WTC11 (cell line): ENCODE results near the gene BASP1. TPM values are rescaled to one million over a fixed set of nuclear protein-coding genes. Genes with fewer than 3 reads are reported as not detected.

Source experiments
- ATAC-seq: fragments of 200-7000 bp; cut with Tn5 transposase; 2 replicates; pipeline ENCODE4 v1.10.0; 2021; ENCODE audit warnings: mild to moderate bottlenecking, moderate library complexity
- CTCF ChIA-PET: fragments of 300-600 bp; sonication (Branson Sonifier 250); formaldehyde crosslinking; loops from one replicate; lab custom pipeline; 2021; ENCODE audit warnings: antibody characterized with exemption; lab: Charles Lee
- POLR2A ChIA-PET: fragments of 350-600 bp; sonication (Branson Sonifier 250); formaldehyde crosslinking; loops from one replicate; lab custom pipeline; 2021; ENCODE audit warnings: antibody characterized with exemption; lab: Charles Lee
- DNase-seq: peaks from one replicate; pipeline ENCODE4 v3.0.0; 2021; ENCODE audit warnings: low spot score
- H3K27ac Mint-ChIP-seq: 2 replicates; pipeline ENCODE4 v1.8.0; 2021; ENCODE audit warnings: mixed read lengths
- H3K27me3 Mint-ChIP-seq: 2 replicates; pipeline ENCODE4 v1.8.0; 2021; ENCODE audit warnings: low read depth, mild to moderate bottlenecking, moderate library complexity, mixed read lengths
- H3K36me3 Mint-ChIP-seq: 2 replicates; pipeline ENCODE4 v1.8.0; 2021; ENCODE audit warnings: mixed read lengths
- H3K4me1 Mint-ChIP-seq: 2 replicates; pipeline ENCODE4 v1.8.0; 2022; ENCODE audit warnings: mixed read lengths
- H3K4me3 Mint-ChIP-seq: 2 replicates; pipeline ENCODE4 v1.8.0; 2021; ENCODE audit warnings: mild to moderate bottlenecking, moderate library complexity, mixed read lengths
- H3K9me3 Mint-ChIP-seq: 2 replicates; pipeline ENCODE4 v1.8.0; 2021; ENCODE audit warnings: mixed read lengths
- NR1H2 ChIP-seq: sonication (generic); formaldehyde crosslinking; IDR thresholded peaks from 2 replicates; pipeline ENCODE4 v1.9.0; 2021; ENCODE audit warnings: mild to moderate bottlenecking, moderate library complexity, missing genetic modification reagents
- NR3C1 ChIP-seq: sonication (generic); formaldehyde crosslinking; conservative IDR thresholded peaks from 2 replicates; pipeline ENCODE4 v1.8.1; 2023; ENCODE audit warnings: low read depth, mild to moderate bottlenecking, missing genetic modification reagents
- SMAD4 ChIP-seq: sonication (generic); formaldehyde crosslinking; IDR thresholded peaks from 2 replicates; pipeline ENCODE4 v1.8.0; 2022; ENCODE audit warnings: mild to moderate bottlenecking, missing genetic modification reagents
- SOX15 ChIP-seq: fragments of 250-450 bp; sonication (Bioruptor Pico); IDR thresholded peaks from 2 replicates; pipeline ENCODE4 v1.9.0; 2021; ENCODE audit warnings: mild to moderate bottlenecking
- SP1 ChIP-seq: sonication (generic); formaldehyde crosslinking; conservative IDR thresholded peaks from 2 replicates; pipeline ENCODE4 v1.8.1; 2022; ENCODE audit warnings: missing genetic modification reagents
- TP53 ChIP-seq: sonication (generic); formaldehyde crosslinking; IDR thresholded peaks from 2 replicates; pipeline ENCODE4 v1.8.1; 2023; ENCODE audit warnings: mild to moderate bottlenecking, missing genetic modification reagents
- ZBTB21 ChIP-seq: sonication (generic); formaldehyde crosslinking; IDR thresholded peaks from 2 replicates; pipeline ENCODE4 v1.8.1; 2023; ENCODE audit warnings: mild to moderate bottlenecking, missing genetic modification reagents, borderline replicate concordance
- total RNA-seq: library from RNA; stranded (reverse); gene quantifications from 3 replicates; pipeline ENCODE4 v1.2.3, GENCODE V29; 2021
- TF ChIP-seq, protein P1 (sequence below): sonication (generic); formaldehyde crosslinking; IDR thresholded peaks from 2 replicates; pipeline ENCODE4 v1.8.0; 2022; ENCODE audit warnings: mild to moderate bottlenecking, missing genetic modification reagents
- TF ChIP-seq, protein P2 (sequence below): fragments of 250-450 bp; sonication (Bioruptor Pico); IDR thresholded peaks from 2 replicates; pipeline ENCODE4 v2.1.2; 2022; ENCODE audit warnings: mild to moderate bottlenecking, moderate library complexity
- TF ChIP-seq, protein P3 (sequence below): fragments of 250-450 bp; sonication (Bioruptor Pico); IDR thresholded peaks from 2 replicates; pipeline ENCODE4 v1.9.0; 2021; ENCODE audit warnings: moderate library complexity, mild to moderate bottlenecking, inconsistent platforms, borderline replicate concordance
- TF ChIP-seq, protein P4 (sequence below): sonication (generic); formaldehyde crosslinking; IDR thresholded peaks from 2 replicates; pipeline ENCODE4 v1.8.1; 2022; ENCODE audit warnings: low read depth, mild to moderate bottlenecking, moderate library complexity, missing genetic modification reagents, borderline replicate concordance
- TF ChIP-seq, protein P5 (sequence below): sonication (generic); formaldehyde crosslinking; IDR thresholded peaks from 2 replicates; pipeline ENCODE4 v1.8.0; 2023; ENCODE audit warnings: missing genetic modification reagents, mild to moderate bottlenecking, borderline replicate concordance
- TF ChIP-seq, protein P6 (sequence below): fragments of 250-450 bp; sonication (Bioruptor Pico); IDR thresholded peaks from 2 replicates; pipeline ENCODE4 v1.8.0; 2021; ENCODE audit warnings: mild to moderate bottlenecking
- TF ChIP-seq, protein P7 (sequence below): fragments of 250-450 bp; sonication (Bioruptor Pico); IDR thresholded peaks from 2 replicates; pipeline ENCODE4 v1.9.0; 2021; ENCODE audit warnings: mild to moderate bottlenecking
- TF ChIP-seq, protein P8 (sequence below): sonication (generic); formaldehyde crosslinking; conservative IDR thresholded peaks from 2 replicates; pipeline ENCODE4 v1.8.1; 2023; ENCODE audit warnings: mild to moderate bottlenecking, low read depth, missing genetic modification reagents, moderate library complexity

The BASP1 gene
- total RNA-seq, 1 experiment from 2014 or later: 108 TPM

DNA sequence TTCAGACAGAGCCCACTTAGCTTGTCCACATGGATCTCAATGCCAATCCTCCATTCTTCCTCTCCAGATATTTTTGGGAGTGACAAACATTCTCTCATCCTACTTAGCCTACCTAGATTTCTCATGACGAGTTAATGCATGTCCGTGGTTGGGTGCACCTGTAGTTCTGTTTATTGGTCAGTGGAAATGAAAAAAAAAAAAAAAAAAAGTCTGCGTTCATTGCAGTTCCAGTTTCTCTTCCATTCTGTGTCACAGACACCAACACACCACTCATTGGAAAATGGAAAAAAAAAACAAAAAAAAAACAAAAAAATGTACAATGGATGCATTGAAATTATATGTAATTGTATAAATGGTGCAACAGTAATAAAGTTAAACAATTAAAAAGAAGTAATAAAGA lies 59.0 kb downstream of the BASP1 start (continued):
- TF ChIP-seq, protein P1, sequence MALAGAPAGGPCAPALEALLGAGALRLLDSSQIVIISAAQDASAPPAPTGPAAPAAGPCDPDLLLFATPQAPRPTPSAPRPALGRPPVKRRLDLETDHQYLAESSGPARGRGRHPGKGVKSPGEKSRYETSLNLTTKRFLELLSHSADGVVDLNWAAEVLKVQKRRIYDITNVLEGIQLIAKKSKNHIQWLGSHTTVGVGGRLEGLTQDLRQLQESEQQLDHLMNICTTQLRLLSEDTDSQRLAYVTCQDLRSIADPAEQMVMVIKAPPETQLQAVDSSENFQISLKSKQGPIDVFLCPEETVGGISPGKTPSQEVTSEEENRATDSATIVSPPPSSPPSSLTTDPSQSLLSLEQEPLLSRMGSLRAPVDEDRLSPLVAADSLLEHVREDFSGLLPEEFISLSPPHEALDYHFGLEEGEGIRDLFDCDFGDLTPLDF (CRISPR knock-in tag): no peak
- TF ChIP-seq NR1H2 (CRISPR knock-in tag): no peak

DNA sequence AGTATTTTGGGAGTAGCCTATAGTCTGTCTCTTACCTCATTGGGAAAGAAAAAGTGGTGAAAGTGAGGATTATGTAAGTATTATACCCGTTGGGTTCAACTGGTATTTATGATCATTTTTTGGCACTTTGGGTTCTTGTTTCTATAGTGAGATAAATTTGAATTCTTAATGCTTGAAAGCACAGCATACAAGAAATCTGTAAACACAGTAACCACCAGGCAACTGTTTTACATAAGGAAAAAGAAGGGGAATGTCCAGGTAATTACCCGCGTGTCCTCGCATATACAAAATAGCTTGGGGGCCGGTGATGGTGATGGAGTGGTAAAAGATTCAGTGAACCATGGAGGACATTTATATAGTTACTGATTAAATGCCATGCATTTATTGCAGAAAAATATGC lies 60.5 kb downstream of the BASP1 start:
- DNase-seq (no peak), ATAC-seq (no peak)
- peaks cover 32% of the 10 kb centered on the region for H3K4me1 Mint-ChIP-seq
- H3K36me3 Mint-ChIP-seq: peaks cover 19% of the 10 kb centered on the region
- POLR2A ChIA-PET: no interaction called here
- CTCF ChIA-PET: no interaction called here
- H3K4me3 Mint-ChIP-seq: no peak overlapping the region
- H3K27me3 Mint-ChIP-seq: no peaks in the 10 kb centered on the region
- no peaks in the 10 kb centered on the region for H3K9me3 Mint-ChIP-seq
- TF ChIP-seq NR3C1 (CRISPR knock-in tag) (no peak), ZBTB21 (no peak), TP53 (CRISPR knock-in tag) (no peak), SMAD4 (CRISPR knock-in tag) (no peak), SP1 (CRISPR knock-in tag) (no peak), SOX15 (CRISPR knock-in tag) (no peak)
- TF ChIP-seq, protein P2, sequence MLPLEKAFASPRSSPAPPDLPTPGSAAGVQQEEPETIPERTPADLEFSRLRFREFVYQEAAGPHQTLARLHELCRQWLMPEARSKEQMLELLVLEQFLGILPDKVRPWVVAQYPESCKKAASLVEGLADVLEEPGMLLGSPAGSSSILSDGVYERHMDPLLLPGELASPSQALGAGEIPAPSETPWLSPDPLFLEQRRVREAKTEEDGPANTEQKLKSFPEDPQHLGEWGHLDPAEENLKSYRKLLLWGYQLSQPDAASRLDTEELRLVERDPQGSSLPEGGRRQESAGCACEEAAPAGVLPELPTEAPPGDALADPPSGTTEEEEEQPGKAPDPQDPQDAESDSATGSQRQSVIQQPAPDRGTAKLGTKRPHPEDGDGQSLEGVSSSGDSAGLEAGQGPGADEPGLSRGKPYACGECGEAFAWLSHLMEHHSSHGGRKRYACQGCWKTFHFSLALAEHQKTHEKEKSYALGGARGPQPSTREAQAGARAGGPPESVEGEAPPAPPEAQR (CRISPR knock-in tag): no peak
- TF ChIP-seq, protein P3, sequence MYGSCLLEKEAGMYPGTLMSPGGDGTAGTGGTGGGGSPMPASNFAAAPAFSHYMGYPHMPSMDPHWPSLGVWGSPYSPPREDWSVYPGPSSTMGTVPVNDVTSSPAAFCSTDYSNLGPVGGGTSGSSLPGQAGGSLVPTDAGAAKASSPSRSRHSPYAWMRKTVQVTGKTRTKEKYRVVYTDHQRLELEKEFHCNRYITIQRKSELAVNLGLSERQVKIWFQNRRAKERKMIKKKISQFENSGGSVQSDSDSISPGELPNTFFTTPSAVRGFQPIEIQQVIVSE (CRISPR knock-in tag): no peak
- TF ChIP-seq, protein P4, sequence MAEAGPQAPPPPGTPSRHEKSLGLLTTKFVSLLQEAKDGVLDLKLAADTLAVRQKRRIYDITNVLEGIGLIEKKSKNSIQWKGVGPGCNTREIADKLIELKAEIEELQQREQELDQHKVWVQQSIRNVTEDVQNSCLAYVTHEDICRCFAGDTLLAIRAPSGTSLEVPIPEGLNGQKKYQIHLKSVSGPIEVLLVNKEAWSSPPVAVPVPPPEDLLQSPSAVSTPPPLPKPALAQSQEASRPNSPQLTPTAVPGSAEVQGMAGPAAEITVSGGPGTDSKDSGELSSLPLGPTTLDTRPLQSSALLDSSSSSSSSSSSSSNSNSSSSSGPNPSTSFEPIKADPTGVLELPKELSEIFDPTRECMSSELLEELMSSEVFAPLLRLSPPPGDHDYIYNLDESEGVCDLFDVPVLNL (CRISPR knock-in tag): no peak
- TF ChIP-seq, protein P5, sequence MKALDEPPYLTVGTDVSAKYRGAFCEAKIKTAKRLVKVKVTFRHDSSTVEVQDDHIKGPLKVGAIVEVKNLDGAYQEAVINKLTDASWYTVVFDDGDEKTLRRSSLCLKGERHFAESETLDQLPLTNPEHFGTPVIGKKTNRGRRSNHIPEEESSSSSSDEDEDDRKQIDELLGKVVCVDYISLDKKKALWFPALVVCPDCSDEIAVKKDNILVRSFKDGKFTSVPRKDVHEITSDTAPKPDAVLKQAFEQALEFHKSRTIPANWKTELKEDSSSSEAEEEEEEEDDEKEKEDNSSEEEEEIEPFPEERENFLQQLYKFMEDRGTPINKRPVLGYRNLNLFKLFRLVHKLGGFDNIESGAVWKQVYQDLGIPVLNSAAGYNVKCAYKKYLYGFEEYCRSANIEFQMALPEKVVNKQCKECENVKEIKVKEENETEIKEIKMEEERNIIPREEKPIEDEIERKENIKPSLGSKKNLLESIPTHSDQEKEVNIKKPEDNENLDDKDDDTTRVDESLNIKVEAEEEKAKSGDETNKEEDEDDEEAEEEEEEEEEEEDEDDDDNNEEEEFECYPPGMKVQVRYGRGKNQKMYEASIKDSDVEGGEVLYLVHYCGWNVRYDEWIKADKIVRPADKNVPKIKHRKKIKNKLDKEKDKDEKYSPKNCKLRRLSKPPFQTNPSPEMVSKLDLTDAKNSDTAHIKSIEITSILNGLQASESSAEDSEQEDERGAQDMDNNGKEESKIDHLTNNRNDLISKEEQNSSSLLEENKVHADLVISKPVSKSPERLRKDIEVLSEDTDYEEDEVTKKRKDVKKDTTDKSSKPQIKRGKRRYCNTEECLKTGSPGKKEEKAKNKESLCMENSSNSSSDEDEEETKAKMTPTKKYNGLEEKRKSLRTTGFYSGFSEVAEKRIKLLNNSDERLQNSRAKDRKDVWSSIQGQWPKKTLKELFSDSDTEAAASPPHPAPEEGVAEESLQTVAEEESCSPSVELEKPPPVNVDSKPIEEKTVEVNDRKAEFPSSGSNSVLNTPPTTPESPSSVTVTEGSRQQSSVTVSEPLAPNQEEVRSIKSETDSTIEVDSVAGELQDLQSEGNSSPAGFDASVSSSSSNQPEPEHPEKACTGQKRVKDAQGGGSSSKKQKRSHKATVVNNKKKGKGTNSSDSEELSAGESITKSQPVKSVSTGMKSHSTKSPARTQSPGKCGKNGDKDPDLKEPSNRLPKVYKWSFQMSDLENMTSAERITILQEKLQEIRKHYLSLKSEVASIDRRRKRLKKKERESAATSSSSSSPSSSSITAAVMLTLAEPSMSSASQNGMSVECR (CRISPR knock-in tag): no peak
- TF ChIP-seq, protein P6, sequence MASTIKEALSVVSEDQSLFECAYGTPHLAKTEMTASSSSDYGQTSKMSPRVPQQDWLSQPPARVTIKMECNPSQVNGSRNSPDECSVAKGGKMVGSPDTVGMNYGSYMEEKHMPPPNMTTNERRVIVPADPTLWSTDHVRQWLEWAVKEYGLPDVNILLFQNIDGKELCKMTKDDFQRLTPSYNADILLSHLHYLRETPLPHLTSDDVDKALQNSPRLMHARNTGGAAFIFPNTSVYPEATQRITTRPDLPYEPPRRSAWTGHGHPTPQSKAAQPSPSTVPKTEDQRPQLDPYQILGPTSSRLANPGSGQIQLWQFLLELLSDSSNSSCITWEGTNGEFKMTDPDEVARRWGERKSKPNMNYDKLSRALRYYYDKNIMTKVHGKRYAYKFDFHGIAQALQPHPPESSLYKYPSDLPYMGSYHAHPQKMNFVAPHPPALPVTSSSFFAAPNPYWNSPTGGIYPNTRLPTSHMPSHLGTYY (CRISPR knock-in tag): no peak
- TF ChIP-seq, protein P7, sequence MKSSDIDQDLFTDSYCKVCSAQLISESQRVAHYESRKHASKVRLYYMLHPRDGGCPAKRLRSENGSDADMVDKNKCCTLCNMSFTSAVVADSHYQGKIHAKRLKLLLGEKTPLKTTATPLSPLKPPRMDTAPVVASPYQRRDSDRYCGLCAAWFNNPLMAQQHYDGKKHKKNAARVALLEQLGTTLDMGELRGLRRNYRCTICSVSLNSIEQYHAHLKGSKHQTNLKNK (CRISPR knock-in tag): no peak
- TF ChIP-seq, protein P8, sequence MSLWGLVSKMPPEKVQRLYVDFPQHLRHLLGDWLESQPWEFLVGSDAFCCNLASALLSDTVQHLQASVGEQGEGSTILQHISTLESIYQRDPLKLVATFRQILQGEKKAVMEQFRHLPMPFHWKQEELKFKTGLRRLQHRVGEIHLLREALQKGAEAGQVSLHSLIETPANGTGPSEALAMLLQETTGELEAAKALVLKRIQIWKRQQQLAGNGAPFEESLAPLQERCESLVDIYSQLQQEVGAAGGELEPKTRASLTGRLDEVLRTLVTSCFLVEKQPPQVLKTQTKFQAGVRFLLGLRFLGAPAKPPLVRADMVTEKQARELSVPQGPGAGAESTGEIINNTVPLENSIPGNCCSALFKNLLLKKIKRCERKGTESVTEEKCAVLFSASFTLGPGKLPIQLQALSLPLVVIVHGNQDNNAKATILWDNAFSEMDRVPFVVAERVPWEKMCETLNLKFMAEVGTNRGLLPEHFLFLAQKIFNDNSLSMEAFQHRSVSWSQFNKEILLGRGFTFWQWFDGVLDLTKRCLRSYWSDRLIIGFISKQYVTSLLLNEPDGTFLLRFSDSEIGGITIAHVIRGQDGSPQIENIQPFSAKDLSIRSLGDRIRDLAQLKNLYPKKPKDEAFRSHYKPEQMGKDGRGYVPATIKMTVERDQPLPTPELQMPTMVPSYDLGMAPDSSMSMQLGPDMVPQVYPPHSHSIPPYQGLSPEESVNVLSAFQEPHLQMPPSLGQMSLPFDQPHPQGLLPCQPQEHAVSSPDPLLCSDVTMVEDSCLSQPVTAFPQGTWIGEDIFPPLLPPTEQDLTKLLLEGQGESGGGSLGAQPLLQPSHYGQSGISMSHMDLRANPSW (CRISPR knock-in tag): no peak
- H3K27ac Mint-ChIP-seq: 0 out of 2 replicates have a peak overlapping the region, but pooled peaks have one; percentile 43
